Ascending aorta (tissue), 2 donors: ENCODE measurements around the gene COQ6. TPM values are rescaled to one million over a fixed set of nuclear protein-coding genes. Genes with fewer than 3 reads are reported as not detected.

Experiments used
- DNase-seq, 2 donors: peaks; one replicate each; pipeline ENCODE4 v3.0.0-alpha.2; 2019; ENCODE audit warnings: low spot score in 2 of 2
- H3K27ac ChIP-seq, 2 donors: fragments of 200-600 bp; sonication (generic); one replicate each; pipeline ENCODE4 v1.5.1; 2016 to 2017; ENCODE audit warnings: mild to moderate bottlenecking in 1 of 2
- H3K27me3 ChIP-seq: fragments of 200-600 bp; sonication (generic); one replicate; pipeline ENCODE4 v1.5.1; 2017
- H3K36me3 ChIP-seq, 2 donors: fragments of 200-600 bp; sonication (generic); one replicate each; pipeline ENCODE4 v1.5.1; 2016
- H3K4me1 ChIP-seq, 2 donors: fragments of 200-600 bp; sonication (generic); one replicate each; pipeline ENCODE4 v1.5.1; 2016 to 2017; ENCODE audit warnings: mild to moderate bottlenecking in 1 of 2
- H3K4me3 ChIP-seq, 2 donors: fragments of 200-600 bp; sonication (generic); one replicate each; pipeline ENCODE4 v1.5.1; 2016 to 2017; ENCODE audit warnings: mild to moderate bottlenecking in 1 of 2
- H3K9me3 ChIP-seq, 2 donors: fragments of 200-600 bp; sonication (generic); one replicate each; pipeline ENCODE4 v1.5.1; 2016
- intact Hi-C: fragments of 100-400 bp; cut with DNase I; formaldehyde crosslinking; loops from one replicate; pipeline ENCODE4 v1.15.1; 2023
- total RNA-seq: library from RNA; depleted of rRNA; stranded (reverse); fragments of >200 nt; gene quantifications from one replicate; pipeline ENCODE4 v1.1.0, GENCODE V29; 2016
- TF ChIP-seq, protein P1 (sequence below), 3 experiments: fragments of 200-600 bp in 2 of 3; fragments of 450-650 bp in 1 of 3; sonication (generic) in 2 of 3; IDR thresholded peaks; one replicate each; pipeline ENCODE4 v1.5.1; 2016 to 2019; ENCODE audit warnings: antibody characterized with exemption in 3 of 3, mild to moderate bottlenecking in 1 of 3, moderate library complexity in 1 of 3

COQ6 gene
- total RNA-seq, 1 donor from 2014 or later: 6.7 TPM

DNA sequence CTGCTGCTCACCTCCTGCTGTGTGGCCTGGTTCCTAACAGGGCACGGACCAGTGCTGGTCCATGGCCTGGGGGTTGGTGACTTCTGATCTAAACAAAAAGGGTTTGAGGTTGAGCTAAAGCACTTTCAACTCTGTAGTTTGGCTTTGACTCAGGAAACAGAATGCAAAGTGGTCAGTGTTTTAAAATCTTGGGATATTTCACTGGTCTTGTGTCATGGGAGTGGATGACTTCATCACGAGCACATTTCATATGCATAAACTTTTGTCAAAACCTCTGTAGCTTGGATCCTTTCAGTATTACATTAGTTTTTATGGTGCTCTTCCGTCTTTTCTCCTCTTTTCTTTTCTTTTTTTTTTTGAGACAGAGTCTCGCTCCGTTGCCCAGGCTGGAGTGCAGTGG, 25.8 kb upstream of the COQ6 start:
- TF ChIP-seq, protein P1, sequence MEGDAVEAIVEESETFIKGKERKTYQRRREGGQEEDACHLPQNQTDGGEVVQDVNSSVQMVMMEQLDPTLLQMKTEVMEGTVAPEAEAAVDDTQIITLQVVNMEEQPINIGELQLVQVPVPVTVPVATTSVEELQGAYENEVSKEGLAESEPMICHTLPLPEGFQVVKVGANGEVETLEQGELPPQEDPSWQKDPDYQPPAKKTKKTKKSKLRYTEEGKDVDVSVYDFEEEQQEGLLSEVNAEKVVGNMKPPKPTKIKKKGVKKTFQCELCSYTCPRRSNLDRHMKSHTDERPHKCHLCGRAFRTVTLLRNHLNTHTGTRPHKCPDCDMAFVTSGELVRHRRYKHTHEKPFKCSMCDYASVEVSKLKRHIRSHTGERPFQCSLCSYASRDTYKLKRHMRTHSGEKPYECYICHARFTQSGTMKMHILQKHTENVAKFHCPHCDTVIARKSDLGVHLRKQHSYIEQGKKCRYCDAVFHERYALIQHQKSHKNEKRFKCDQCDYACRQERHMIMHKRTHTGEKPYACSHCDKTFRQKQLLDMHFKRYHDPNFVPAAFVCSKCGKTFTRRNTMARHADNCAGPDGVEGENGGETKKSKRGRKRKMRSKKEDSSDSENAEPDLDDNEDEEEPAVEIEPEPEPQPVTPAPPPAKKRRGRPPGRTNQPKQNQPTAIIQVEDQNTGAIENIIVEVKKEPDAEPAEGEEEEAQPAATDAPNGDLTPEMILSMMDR (IDR thresholded peaks at IDR 0.05): no peak
- Histone ChIP-seq H3K4me3 (no peak overlapping the region), H3K4me1 (no peaks in the 10 kb centered on the region), H3K36me3 (peaks cover 78 to 96% of the 10 kb centered on the region in 2 donors), H3K27me3 (no peaks in the 10 kb centered on the region), H3K27ac (no peak overlapping the region), H3K9me3 (no peaks in the 10 kb centered on the region)
- intact Hi-C loops: no loop called here
- DNase-seq: no peak

DNA sequence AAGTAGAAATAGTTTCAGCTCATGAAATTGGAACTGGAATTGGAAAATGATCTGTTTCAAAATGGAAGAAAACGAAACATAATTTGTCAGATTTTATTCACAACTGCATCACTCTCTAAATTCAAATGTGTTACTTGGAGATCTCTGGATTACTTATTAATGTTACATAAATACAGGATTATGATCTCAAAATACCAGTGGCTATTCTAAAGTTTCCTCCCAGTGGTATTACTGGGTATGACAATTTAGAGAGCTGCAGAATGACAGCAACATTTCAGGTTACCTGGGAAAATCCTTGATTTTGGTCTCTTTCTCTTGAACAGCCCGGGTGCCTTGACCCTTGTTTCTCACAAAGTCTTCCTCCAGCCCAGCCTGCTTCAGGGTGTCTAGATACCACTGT, 14.4 kb upstream of the COQ6 start:
- TF ChIP-seq, protein P1 (IDR thresholded peaks at IDR 0.05): no peak
- no peak overlapping the region for H3K27ac ChIP-seq
- H3K9me3 ChIP-seq: no peaks in the 10 kb centered on the region
- intact Hi-C loops: no loop called here
- no peaks in the 10 kb centered on the region for H3K27me3 ChIP-seq
- H3K36me3 ChIP-seq: peaks cover 72 to 77% of the 10 kb centered on the region in 2 donors
- DNase-seq: no peak
- H3K4me1 ChIP-seq: no peaks in the 10 kb centered on the region
- H3K4me3 ChIP-seq: no peak overlapping the region

DNA sequence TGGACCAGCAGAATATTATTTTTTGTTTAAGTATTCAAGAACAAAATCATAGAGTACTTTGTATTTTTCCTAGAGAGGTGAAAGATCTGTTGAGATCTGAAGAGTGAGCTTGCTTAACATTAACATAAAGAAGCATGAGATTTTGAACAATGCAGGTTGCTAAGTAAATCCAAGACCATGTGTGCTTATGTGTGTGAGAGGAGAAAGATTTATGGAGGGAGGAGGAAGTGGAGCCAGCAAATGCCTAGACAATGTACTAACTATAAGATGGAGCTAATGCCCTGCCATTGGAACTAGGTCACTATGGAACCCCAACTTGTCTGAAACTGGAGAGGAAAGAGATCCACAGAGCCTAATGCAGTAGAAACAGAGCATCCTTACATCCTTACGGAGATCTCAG, 13.6 kb upstream of the COQ6 start:
- Histone ChIP-seq H3K36me3 (peaks cover 64 to 69% of the 10 kb centered on the region in 2 donors), H3K4me3 (no peak overlapping the region), H3K4me1 (no peaks in the 10 kb centered on the region), H3K27ac (no peak overlapping the region), H3K27me3 (no peaks in the 10 kb centered on the region), H3K9me3 (no peaks in the 10 kb centered on the region)
- TF ChIP-seq, protein P1 (IDR thresholded peaks at IDR 0.05): no peak
- intact Hi-C loops: no loop called here
- no peak for DNase-seq

DNA sequence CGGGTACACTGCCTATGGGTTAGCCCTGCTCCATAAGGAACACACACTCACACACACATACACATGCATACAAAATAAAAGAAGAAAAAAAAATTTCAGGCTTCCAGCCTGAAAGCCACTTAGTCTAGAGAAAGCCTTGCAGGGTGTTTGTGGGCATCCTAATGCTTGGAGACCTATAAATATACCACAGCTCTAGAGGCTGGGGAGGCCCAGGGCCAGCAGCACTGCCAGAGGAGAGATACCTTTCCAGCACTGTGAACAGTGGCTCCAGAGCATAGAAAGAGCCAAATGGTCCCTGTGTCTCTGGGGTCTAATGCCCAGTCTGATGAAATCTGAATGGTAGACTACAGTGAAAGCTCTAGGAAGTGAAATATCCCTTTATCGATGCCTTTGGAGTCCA, 13.1 kb upstream of the COQ6 start:
- intact Hi-C loops: no loop called here
- Histone ChIP-seq H3K9me3 (no peaks in the 10 kb centered on the region), H3K4me3 (no peak overlapping the region), H3K27ac (no peak overlapping the region), H3K27me3 (no peaks in the 10 kb centered on the region), H3K36me3 (peaks cover 60 to 68% of the 10 kb centered on the region in 2 donors), H3K4me1 (no peaks in the 10 kb centered on the region)
- no peak for DNase-seq
- TF ChIP-seq, protein P1 (IDR thresholded peaks at IDR 0.05): no peak

DNA sequence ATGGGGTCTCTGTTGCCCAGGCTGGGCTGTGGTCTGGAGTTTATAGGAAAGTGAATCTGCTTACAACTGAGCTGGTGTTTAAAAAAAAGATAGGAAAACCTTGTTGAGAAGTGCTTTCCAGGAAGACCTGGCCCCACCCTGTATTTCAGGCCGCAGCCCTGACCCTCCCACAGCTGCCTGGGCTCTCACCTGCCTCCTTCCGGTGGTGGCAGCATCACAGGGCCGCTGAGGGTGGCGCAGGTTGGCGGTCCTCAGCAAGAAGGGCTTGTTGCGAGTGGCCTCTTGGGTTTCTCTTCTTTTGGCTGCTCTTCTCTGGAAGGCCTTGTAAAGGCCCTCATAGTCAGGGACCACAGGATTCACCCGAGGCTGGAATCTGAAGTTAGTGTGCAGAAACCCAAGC, 7.9 kb upstream of the COQ6 start:
- TF ChIP-seq, protein P1 (IDR thresholded peaks at IDR 0.05): no peak
- H3K4me1 ChIP-seq: no peaks in the 10 kb centered on the region
- H3K36me3 ChIP-seq: peaks cover 36 to 42% of the 10 kb centered on the region in 2 donors
- H3K4me3 ChIP-seq: no peak overlapping the region
- H3K27me3 ChIP-seq: no peaks in the 10 kb centered on the region
- DNase-seq: no peak
- H3K27ac ChIP-seq: no peak overlapping the region
- H3K9me3 ChIP-seq: no peaks in the 10 kb centered on the region
- intact Hi-C loops: no loop called here

DNA sequence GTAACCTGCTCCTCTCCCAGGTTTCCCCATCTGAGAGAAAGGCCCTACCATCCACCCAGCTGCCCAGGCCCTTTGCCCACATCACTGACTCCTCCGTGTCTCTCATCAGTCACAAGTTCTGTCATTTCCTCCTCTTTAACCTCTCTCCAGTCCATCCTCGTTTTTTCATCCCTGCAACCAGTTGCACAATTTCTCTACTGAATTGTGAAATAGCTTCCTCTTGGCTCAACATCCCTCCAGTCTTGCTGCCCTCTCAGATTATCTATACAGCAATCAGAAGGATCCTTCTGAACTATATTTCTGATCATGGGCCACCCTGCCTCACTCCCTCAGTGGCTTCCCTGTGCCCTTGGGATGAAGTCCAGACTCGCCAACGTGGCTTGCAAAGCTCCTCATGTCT, 7.0 kb upstream of the COQ6 start:
- no peak for DNase-seq
- peaks cover 29 to 33% of the 10 kb centered on the region in 2 donors for H3K36me3 ChIP-seq
- H3K9me3 ChIP-seq: no peaks in the 10 kb centered on the region
- intact Hi-C loops: no loop called here
- H3K27ac ChIP-seq: peak overlapping the region in 1 of 2 donors; percentile 34
- TF ChIP-seq, protein P1 (IDR thresholded peaks at IDR 0.05): no peak
- no peak overlapping the region for H3K4me3 ChIP-seq
- H3K4me1 ChIP-seq: no peaks in the 10 kb centered on the region
- no peaks in the 10 kb centered on the region for H3K27me3 ChIP-seq
